Measurements from ENCODE around the gene IL15RA.

- TF ChIP-seq CTCF (IDR thresholded peaks at IDR 0.05): no peak
- TF ChIP-seq EZH2 (IDR thresholded peaks at IDR 0.05; ENCODE audit: borderline replicate concordance, insufficient read depth, low read depth, low read length, poor library complexity, severe bottlenecking): no peak
Observed at GRCh38 chr10:5930272-5930671, 47.1 kb downstream of the IL15RA start.

All from B cell (primary cell).